Measurements from ENCODE around the gene GJD4.

DNA sequence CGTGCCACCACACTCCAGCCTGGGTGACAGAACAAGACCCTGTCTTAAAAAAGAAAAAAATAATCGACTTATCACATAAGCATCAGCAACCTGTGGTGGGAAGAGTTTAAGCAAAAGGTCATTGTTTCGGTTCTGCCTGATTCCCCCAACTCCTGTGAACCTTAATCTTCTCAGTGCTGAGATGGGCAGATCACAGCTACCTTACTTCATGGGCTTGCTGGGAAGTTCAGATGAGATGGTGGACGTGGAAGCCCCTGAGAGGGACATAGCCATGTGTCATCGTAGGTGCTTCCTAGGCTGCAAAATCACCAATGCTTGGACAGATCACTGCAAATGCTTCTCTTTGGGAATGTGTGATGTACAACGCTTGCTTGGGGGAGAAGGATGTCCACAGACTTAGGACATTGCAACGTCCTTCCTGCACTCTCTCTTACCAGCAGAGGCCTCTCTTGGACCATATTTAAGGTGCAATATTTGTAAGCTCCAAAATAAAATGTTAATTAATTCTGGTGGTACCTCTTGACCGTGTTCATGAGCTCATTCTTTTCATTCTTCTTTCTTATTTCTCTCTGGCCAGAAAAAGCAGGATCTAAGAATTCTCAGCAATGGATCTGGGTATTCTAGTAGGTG is 8.6 kb downstream of the GJD4 start:
- TF ChIP-seq EZH2 (IDR thresholded peaks at IDR 0.05) (no peak), POLR2AphosphoS5 (IDR thresholded peaks at IDR 0.05; ENCODE audit: borderline replicate concordance, low read depth, low read length) (no peak)

Data from SK-N-MC (cell line).